BLaER1 (cell line): ENCODE data around the gene ASTN2.
"Not testable (repeated sequence)": the region's sequence is repeated elsewhere in the genome, so short reads cannot be mapped to it uniquely, and the experiment has no call there.

Experiments used
- H3K27ac ChIP-seq: shearing (Covaris generic); formaldehyde crosslinking; 2 replicates; pipeline ENCODE4 v1.8.1; 2022
- H3K27me3 ChIP-seq: shearing (Covaris generic); formaldehyde crosslinking; 2 replicates; pipeline ENCODE4 v1.8.1; 2022
- H3K36me3 ChIP-seq: shearing (Covaris generic); formaldehyde crosslinking; 2 replicates; pipeline ENCODE4 v1.8.1; 2022
- H3K4me1 ChIP-seq: shearing (Covaris generic); formaldehyde crosslinking; 2 replicates; pipeline ENCODE4 v1.8.1; 2022
- H3K4me2 ChIP-seq: shearing (Covaris generic); formaldehyde crosslinking; 2 replicates; pipeline ENCODE4 v1.8.1; 2022
- H3K4me3 ChIP-seq: shearing (Covaris generic); formaldehyde crosslinking; 2 replicates; pipeline ENCODE4 v1.8.1; 2022
- H3K9ac ChIP-seq: shearing (Covaris generic); formaldehyde crosslinking; 2 replicates; pipeline ENCODE4 v1.8.1; 2022
- H3K9me3 ChIP-seq: shearing (Covaris generic); formaldehyde crosslinking; 2 replicates; pipeline ENCODE4 v1.8.1; 2022
- H4K20me1 ChIP-seq: shearing (Covaris generic); formaldehyde crosslinking; 2 replicates; pipeline ENCODE4 v1.8.1; 2022
- Cebpa-rat ChIP-seq: shearing (Covaris generic); IDR thresholded peaks from 2 replicates; pipeline ENCODE4 v1.8.1; 2022

ASTN2 gene

DNA sequence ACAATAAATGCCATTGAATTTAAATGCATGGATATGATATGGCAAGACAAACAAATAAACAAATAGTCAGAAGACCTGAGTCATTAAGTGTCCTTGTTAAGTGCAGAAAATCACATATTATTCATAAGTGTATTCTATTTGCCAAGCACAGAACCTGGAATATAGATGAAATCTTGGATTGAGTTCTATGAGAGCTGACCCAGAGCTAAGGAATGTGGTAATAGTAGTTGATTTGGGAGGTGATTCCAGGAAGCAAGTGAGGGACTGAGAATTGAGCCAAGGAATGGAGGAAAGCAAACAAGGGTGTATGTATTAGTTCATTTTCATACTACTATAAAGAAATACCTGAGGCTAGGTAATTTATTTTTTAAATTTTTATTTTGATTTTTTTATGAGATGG is 518.9 kb downstream of the ASTN2 start:
- H3K27ac ChIP-seq, result no peak overlapping the region
- no peaks in the 10 kb centered on the region for H4K20me1 ChIP-seq
- TF ChIP-seq Cebpa-rat, result no peak
- no peak overlapping the region for H3K9ac ChIP-seq
- H3K9me3 ChIP-seq, result peaks cover 11% of the 10 kb centered on the region
- H3K4me3 ChIP-seq, result no peak overlapping the region
- no peaks in the 10 kb centered on the region for H3K4me1 ChIP-seq
- H3K4me2 ChIP-seq, result no peak overlapping the region
- no peaks in the 10 kb centered on the region for H3K27me3 ChIP-seq
- H3K36me3 ChIP-seq, result no peaks in the 10 kb centered on the region

DNA sequence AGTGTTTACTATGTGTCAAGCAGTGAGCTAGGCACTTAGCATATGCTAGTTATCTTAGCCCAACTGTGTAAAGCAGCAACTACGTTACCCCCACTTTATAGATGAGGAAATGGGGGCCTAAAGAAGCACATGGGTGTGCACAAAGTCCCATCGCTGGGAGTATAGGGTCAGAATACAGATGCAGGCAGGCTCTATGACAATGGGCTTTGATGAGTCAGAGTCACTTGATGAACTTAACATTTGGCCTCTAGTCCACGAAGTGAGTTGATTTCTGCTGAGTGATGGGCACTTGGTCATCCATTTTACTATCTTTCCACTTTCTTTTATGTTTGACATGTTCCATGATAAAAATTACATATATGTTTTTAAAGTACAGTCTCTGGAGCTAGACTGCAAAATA is 523.4 kb downstream of the ASTN2 start:
- Histone ChIP-seq H3K27ac (no peak overlapping the region), H3K9me3 (no peaks in the 10 kb centered on the region), H3K4me1 (no peaks in the 10 kb centered on the region), H3K4me3 (no peak overlapping the region), H3K36me3 (no peaks in the 10 kb centered on the region), H4K20me1 (no peaks in the 10 kb centered on the region), H3K4me2 (no peak overlapping the region), H3K27me3 (no peaks in the 10 kb centered on the region), H3K9ac (no peak overlapping the region)
- TF ChIP-seq Cebpa-rat, result no peak

DNA sequence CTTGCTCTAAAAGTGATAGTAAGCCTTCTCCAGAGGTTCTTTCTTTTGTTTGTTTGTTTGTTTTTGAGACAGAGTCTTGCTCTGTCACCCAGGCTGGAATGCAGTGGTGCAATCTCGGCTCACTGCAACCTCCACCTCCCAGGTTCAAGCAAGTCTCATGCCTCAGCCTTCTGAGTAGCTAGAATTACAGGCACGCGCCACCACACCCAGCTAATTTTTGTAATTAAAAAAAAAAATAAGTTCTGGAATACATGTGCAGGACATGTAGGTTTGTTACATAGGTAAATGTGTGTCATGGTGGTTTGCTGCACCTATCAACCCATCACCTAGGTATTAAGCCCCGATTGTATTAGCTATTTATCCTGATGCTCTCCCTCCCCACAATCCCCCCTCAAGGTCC is 526.4 kb downstream of the ASTN2 start:
- not testable (repeated sequence) for H3K4me3 ChIP-seq, H3K36me3 ChIP-seq, H3K4me2 ChIP-seq, H3K9ac ChIP-seq, H3K27ac ChIP-seq, H3K27me3 ChIP-seq, H4K20me1 ChIP-seq, H3K4me1 ChIP-seq, H3K9me3 ChIP-seq

DNA sequence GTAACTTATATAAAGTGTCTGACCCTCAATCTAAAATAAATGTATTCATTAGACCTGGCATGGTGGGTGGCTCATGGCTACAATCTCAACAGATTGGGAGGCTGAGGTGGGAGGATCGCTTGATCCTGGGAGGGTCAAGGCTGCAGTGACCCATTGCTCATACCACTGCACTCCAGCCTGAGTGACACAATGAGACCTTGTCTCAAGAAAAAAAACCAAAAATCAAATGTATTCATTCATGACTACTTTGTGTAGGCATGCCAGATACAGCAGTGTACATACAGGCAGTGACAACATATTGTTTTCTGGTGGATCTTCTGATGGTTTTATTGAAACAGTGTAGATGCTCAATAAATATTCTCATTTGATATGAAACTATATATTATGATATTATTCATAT is 526.8 kb downstream of the ASTN2 start:
- no peak for TF ChIP-seq Cebpa-rat
- no peaks in the 10 kb centered on the region for H4K20me1 ChIP-seq
- no peak overlapping the region for H3K27ac ChIP-seq
- no peaks in the 10 kb centered on the region for H3K36me3 ChIP-seq
- no peaks in the 10 kb centered on the region for H3K27me3 ChIP-seq
- H3K9ac ChIP-seq, result no peak overlapping the region
- H3K4me2 ChIP-seq, result no peak overlapping the region
- no peak overlapping the region for H3K4me3 ChIP-seq
- H3K4me1 ChIP-seq, result no peaks in the 10 kb centered on the region
- no peaks in the 10 kb centered on the region for H3K9me3 ChIP-seq

DNA sequence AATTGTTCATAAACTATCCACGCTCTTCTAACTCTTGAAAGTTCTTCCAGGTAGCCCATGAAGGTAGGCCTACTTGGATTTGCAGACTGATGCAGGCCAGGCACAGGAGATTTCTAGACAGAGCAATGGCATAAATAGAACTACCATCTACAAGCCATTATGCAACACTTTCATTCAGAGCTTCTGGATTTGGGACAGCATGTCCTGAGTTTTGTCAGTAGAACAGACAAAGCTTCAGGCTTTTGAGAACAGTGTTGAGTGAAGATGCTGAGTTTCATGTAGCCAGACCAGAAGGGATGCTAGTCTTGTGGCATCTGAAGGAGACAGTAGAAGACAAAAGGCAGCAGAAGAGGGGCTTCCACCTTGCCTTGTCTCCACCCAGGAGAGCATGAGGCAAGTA is 531.2 kb downstream of the ASTN2 start:
- Histone ChIP-seq H3K36me3 (no peaks in the 10 kb centered on the region), H3K4me1 (no peaks in the 10 kb centered on the region), H3K9me3 (0 out of 2 replicates have a peak, but pooled peaks cover 5% of the 10 kb centered on the region), H3K9ac (no peak overlapping the region), H3K4me3 (no peak overlapping the region), H3K27ac (no peak overlapping the region), H3K27me3 (no peaks in the 10 kb centered on the region), H4K20me1 (no peaks in the 10 kb centered on the region), H3K4me2 (no peak overlapping the region)
- no peak for TF ChIP-seq Cebpa-rat

DNA sequence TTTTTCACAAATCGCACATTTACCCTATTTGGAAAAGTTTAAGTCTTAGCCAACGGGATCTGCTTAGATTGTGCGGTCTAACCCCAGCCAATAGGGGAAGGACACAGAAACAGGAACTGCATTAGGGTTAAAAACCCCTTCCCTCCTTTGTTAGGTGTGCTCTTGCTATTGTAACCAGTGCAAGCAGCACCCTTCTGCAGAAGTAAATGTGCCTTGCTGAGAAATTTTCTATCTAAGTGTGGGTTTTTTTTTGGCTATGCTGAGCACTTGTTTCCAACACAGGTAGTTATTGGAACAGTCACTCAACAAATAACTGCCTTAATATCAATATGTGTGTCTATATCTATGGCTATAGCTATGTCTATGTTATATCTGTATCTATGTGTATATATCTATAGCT is 537.8 kb downstream of the ASTN2 start:
- no peak for TF ChIP-seq Cebpa-rat
- Histone ChIP-seq H3K27ac (no peak overlapping the region), H3K36me3 (no peaks in the 10 kb centered on the region), H3K27me3 (no peaks in the 10 kb centered on the region), H3K4me1 (peaks cover 16% of the 10 kb centered on the region), H3K9ac (no peak overlapping the region), H3K4me2 (no peak overlapping the region), H4K20me1 (no peaks in the 10 kb centered on the region), H3K4me3 (no peak overlapping the region), H3K9me3 (peaks cover 44% of the 10 kb centered on the region)

DNA sequence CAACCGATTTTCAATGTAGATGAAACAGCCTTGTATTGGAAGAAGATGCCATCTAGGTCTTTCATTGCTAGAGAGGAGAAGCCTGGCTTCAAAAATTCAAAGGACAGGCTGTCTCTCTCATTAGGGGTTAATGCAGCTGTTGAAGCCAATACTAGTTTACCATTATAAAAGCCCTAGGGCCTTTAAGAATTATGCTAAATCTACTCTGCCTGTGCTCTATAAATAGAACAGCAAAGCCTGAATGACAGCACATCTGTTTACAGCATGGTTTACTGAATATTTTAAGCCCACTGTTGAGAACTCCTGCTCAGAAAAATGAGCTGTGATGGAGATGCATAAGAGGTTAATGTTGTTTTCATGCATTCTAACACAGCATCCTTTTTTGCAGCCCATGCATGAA is 539.3 kb downstream of the ASTN2 start:
- Histone ChIP-seq H4K20me1 (no peaks in the 10 kb centered on the region), H3K27me3 (no peaks in the 10 kb centered on the region), H3K4me2 (no peak overlapping the region), H3K27ac (no peak overlapping the region), H3K9me3 (peaks cover 44% of the 10 kb centered on the region), H3K4me1 (peaks cover 16% of the 10 kb centered on the region), H3K9ac (no peak overlapping the region), H3K4me3 (no peak overlapping the region), H3K36me3 (no peaks in the 10 kb centered on the region)
- no peak for TF ChIP-seq Cebpa-rat

DNA sequence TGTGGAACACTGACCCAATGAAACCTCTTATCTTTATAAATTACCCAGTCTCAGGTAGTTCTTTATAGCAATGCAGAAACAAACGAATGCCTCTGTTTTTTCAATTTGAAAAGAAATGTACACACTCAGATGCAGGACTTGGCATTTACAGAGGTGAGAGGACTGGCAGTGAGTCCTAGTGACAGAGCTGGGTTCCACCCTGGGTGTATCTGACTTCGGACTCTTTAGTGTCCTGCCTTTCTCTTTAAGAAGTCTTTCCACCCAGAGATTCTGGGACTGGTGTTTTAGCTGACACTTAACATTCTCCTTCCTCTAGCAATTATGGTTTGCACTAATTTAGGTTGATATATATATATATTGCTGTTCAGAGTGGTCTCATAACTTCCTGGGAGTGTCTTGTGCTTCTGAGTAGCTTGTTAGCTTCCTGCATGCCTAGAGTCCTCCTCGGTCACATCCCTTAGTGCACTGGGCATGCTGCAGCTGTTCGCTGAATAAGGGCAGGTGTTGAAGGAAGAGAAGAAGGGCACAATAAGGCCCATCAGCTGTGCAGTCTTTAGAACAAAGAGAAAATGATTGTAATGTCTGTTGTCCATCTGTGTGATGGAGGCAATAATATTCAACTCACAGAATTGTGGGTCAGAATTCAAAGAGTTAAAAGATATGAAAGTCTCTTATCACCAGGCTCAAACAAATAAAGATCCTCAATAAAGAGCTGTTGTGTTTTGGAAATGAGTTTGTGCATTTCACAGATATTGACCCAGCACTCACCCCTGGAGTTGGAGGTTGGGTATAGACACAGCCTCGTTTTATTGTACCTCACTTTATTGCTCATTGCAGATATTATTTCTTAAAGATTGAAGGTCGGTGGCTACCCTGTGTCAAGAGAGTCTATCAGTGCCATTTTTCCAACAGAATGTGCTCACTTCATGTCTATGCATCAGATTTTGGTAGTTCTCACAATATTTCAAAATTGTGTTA is 540.6 kb downstream of the ASTN2 start:
- Histone ChIP-seq H3K4me1 (peaks cover 16% of the 10 kb centered on the region), H4K20me1 (no peaks in the 10 kb centered on the region), H3K9ac (no peak overlapping the region), H3K4me2 (peak overlapping the region; percentile 43), H3K36me3 (no peaks in the 10 kb centered on the region), H3K27ac (no peak overlapping the region), H3K4me3 (no peak overlapping the region), H3K27me3 (no peaks in the 10 kb centered on the region), H3K9me3 (peaks cover 44% of the 10 kb centered on the region)
- no peak for TF ChIP-seq Cebpa-rat

DNA sequence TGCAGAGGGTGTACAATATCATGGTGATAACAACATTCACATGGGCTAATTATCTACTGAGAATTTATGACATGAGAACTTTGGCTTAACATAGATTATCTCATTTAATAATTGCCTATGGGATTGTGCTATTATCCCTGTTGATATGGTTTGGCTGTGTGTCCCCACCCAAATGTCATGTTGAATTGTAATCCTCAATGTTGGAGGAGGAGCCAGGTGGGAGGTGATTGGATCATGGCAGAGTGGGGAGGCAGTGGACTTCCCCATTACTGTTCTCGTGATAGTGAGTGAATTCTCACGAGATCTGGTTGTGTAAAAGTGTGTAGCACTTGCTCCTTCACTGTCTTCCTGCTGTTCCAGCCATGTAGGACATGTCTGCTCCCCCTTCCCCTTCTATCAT is 541.4 kb downstream of the ASTN2 start:
- H3K4me1 ChIP-seq, result peaks cover 16% of the 10 kb centered on the region
- H3K27ac ChIP-seq, result no peak overlapping the region
- H3K36me3 ChIP-seq, result no peaks in the 10 kb centered on the region
- H3K4me2 ChIP-seq, result no peak overlapping the region; the same call in 1 of the 2 replicates
- H3K9ac ChIP-seq, result no peak overlapping the region
- no peak overlapping the region for H3K4me3 ChIP-seq
- H3K9me3 ChIP-seq, result peaks cover 38% of the 10 kb centered on the region
- no peaks in the 10 kb centered on the region for H3K27me3 ChIP-seq
- TF ChIP-seq Cebpa-rat, result no peak
- H4K20me1 ChIP-seq, result no peaks in the 10 kb centered on the region

DNA sequence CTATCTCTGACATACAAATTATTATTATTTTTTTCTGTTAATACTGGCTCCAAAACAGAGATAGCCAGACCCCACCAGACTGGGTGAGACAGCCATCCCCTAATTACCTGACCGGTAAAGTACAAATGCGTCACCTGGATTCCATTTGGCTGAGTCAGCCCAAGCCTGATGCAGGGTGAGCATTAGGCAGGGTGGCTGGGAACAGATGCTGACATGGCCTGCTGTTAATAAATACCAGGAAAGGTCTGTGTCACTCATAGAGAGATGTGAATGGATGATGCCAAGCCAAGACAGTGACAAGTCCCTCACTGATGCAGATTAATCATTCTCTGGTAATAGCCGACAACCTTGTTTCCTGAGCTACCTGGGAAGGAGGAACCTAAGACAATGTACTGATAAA is 544.3 kb downstream of the ASTN2 start:
- no peak overlapping the region for H3K4me2 ChIP-seq
- H3K9ac ChIP-seq, result no peak overlapping the region
- peaks cover 13% of the 10 kb centered on the region for H3K9me3 ChIP-seq
- no peaks in the 10 kb centered on the region for H3K27me3 ChIP-seq
- H3K4me3 ChIP-seq, result no peak overlapping the region
- no peak overlapping the region for H3K27ac ChIP-seq
- no peaks in the 10 kb centered on the region for H4K20me1 ChIP-seq
- no peaks in the 10 kb centered on the region for H3K36me3 ChIP-seq
- TF ChIP-seq Cebpa-rat, result no peak
- H3K4me1 ChIP-seq, result peaks cover 25% of the 10 kb centered on the region
